ENCODE data around the gene RTKN.
A peak's percentile ranks its signal among the peaks of the same experiment; 100 is the strongest.
"Not testable (repeated sequence)": the region's sequence is repeated elsewhere in the genome, so short reads cannot be mapped to it uniquely, and the experiment has no call there.

RTKN gene

DNA sequence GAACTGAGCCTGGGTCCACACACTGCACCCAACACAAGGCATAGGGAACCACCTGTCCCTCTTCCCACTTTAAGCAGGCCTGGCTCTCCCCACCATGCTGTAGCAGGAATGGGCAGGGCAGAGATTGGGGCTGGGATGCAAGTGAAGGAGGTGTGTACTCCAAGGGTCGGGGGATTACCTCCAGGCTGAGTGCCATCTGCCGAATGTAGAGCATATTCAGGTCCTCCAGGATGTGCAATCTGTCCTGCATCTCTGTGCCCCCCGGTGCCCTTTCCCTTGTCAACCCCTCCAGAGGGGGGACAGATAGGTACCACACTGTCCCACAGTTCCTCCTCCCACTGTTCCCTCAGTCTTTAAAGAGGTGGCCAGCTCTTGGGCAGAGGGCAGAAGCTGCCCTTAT, 2.4 kb downstream of the RTKN start:
- DNase-seq (ENCODE audit: low read depth in 2 of 2) = no peak

- DNase-seq (ENCODE audit: low read depth in 2 of 2) = no peak
Observed at GRCh38 chr2:74438248-74438647, 3.5 kb downstream of the RTKN start.

DNA sequence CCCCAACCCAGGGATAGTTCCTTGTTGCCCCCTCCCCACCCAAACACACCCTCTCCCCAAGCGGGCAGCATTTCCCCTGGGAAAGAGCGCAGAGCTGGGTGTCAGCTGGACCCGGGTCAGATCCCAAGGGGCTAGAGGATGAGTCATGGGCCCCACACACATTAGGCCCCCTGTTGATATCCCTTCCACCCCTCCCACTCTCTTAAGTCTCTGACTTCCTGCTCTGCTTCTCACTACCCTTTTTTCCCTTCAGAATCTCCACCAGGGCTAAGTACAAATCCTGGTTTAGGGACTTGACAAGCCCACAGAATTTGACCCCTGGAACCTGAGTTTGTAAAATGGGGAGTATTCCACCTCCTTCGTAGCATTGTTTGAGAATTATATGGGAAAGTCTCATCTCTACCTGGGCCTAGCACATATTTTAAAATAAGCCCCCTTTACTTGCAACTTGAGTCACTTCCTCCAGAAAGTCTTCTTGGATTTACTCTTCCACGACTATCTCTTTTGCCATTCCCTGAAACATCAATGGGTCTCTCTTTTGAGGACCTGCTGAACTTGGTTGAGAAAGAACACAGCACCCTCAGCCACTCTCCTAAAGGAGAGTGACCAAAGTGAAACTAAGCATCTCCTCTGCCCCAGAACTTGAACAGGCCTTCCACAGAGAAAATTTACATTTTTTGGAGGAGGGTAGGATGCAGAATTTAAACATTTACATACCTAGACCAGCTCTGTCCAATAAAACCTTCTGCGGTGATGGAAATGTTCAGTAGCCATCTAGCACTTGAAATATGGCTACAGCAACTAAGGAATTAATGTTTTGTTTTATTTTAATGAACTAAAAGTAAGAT, 4.7 kb downstream of the RTKN start:
- DNase-seq (ENCODE audit: low read depth in 2 of 2) = no peak

- DNase-seq (ENCODE audit: low read depth in 2 of 2) = no peak
Observed at GRCh38 chr2:74436111-74436805, 5.5 kb downstream of the RTKN start.

DNA sequence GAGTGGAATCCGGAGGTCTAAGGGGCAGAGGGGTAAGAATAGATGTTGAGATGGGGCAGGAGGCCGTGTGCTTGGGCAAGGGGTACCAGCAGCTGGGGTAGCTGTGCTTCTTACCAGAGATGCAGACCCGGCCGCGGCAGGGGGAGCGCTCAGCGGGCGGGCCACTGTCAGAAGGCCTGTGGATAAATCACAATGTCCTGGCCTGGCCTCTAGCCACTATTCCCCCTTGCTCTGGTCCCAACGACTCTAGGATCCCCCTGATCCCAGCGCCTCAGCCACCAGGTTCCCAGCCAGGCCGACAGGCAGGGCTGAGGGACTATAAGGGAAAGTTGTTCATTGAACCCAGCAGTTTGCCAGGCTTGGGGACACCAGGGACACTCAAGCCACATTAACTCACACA, 11.2 kb downstream of the RTKN start:
- DNase-seq (ENCODE audit: low read depth in 2 of 2) = no peak

DNA sequence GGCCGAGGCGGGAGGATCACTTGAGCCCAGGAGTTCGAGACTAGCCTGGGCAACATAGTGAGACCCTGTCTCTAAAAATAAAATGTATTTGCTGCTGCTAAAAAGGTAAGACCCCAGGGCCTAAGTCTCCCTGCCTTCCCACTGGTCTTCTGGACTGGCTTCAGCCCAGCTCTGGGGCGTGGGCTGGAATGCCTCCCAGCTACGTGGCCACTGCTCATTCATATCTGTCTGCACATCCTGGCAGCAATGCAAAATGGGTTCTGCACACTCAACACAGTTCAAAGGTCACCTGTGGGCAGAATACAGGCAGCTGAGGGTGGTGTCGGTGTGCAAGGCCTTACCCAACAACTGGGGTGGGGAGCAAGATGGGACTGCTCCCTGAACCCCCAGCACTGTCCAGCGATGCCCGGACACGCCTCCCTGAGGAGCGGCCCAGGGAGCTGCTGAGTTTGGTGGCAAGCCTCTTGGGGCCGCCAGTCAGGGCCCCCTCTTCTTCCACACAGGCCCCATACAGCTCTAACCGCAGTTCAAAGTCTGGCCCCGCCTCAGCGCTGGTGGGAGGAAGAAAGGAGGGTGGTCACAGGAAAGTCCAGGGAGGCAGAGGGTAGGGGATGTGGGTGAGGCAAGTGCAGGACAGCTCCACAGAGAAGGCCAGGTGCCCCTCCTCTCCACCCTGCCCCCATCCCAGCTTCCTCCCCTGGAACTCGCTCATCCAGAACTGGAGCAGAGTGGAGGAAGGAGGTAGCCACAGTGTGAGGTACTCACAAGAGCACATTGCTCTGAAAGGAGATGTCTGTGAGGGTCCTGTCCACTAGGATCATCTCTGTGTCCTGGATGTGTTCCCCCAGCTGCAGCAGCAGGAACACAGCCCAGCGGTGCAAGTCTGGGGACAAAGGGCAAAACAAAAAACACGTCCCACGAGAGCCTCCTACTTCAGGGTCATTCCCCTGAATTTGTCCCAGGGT, 12.0 kb downstream of the RTKN start:
- DNase-seq (ENCODE audit: low read depth in 2 of 2) = no peak

- no peak for DNase-seq (ENCODE audit: low read depth in 2 of 2)
Observed at GRCh38 chr2:74428675-74429074, 13.1 kb downstream of the RTKN start.

DNA sequence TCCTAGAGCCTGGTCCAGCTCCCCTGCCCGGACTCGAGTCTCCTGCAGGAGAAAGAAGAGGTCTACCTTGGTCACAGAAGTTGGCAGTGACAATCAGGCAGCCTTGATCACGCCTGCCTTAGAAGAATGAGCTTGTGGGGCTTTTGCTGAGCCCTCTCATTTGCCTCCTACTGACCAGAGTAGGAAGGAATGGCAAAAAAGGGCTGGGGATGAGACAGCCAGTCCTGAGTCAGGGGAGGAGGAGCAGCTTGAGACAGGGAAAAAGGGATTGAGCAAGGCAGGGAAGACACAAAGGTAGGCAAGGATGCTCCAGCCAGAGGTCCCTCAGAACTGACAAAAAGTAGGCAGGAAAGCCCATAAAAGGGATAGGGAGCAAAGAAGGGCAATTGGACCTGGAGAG, 14.2 kb downstream of the RTKN start:
- DNase-seq (ENCODE audit: low read depth in 2 of 2) = no peak

DNA sequence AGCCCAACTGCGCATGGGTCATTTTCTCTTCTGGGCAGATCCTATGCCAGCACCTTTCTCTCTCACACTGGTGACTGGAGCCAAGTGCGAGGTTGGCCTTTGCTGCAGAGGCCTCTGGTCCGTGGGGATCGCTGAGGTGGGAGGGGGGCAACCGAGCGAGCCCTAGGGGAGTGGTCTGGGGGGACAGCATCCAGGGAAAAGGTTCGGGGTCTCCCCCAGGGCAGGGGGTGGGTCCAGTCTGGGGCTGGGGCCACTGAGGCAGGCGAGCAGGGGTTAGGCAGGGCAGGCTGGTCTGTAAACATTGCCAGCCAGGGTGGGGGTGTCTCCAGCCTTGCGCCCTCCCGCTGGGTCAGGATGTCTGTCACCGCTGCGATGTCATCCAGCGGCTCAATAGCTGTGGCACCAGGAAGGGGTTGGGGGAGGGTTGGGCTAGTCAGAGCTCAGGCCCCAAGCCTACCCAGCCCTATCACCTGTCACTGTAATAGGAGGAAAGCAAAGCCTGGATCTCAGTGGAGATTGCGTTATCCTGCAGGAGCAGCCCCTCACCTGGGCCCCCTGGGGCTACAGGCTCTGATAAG, 15.5 kb downstream of the RTKN start:
- no peak for DNase-seq (ENCODE audit: low read depth in 2 of 2)

GRCh38 chr2:74425523-74425922, 16.2 kb downstream of the RTKN start:
- no peak for DNase-seq (ENCODE audit: low read depth in 2 of 2)

DNA sequence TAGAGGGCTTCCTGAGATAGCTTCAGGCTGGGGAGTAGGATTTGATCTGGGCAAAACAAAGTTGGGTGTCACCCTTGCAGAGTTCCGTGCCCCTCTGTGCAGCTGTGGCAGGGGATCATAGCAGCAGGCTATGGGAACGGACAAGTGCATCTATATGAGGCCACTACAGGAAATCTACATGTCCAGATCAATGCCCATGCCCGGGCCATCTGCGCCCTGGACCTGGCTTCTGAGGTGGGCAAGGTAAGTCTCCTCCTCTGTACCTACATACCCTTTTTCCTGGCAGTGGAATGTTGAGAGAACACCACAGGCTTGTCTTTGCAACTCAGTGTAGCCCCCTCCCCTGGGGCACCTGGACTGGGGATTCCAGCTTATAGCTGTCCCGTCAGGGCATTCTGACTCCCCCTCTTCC, 16.7 kb downstream of the RTKN start:
- DNase-seq (ENCODE audit: low read depth in 2 of 2) = no peak

GRCh38 chr2:74424139-74424992, 17.4 kb downstream of the RTKN start:
- no peak for DNase-seq (ENCODE audit: low read depth in 2 of 2)

DNA sequence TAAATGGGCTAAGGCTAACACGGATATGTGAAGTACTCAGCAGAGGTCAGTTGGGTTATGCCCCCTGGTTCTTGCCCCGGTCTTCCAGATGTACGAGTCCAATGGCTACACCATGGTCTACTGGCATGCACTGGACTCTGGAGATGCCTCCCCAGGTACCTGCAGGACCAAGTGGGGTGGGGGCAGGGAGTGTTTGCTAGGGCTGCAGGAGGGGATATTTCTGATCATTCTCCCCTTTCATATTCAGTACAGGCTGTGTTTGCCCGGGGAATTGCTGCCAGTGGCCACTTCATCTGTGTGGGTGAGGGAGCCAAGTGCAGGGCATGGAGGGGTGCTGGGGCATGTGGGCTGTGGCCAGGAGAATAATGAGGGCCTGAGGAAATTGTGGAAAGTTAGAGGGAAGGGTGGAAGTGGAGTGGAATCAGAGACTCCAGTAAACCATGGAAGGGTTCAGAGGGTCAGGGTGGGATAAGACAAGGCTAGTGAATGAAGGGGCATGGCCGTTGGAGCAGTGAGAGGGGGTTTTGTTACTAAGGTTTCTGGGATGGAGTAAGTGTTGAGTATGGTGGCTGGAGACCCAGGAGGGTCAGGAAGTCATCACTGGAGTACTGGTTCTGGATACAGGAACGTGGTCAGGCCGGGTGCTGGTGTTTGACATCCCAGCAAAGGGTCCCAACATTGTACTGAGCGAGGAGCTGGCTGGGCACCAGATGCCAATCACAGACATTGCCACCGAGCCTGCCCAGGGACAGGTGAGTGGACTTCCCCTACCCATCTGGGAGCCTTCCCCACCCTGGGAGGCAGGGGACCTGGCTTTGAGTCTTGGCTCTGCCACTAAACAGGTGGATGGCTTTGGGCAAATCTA, 18.3 kb downstream of the RTKN start:
- no peak for DNase-seq (ENCODE audit: low read depth in 2 of 2)

GRCh38 chr2:74421221-74421870, 20.4 kb downstream of the RTKN start, which contains the start of the genes C2orf81 and WDR54:
Gene C2orf81 (minus strand): TSS chr2:74421619. CDS start chr2:74421560, 59 bp downstream.
Gene WDR54 (plus strand): TSS chr2:74421730. CDS start chr2:74422154, 424 bp downstream.
- DNase-seq (ENCODE audit: low read depth in 2 of 2) = peak; percentile 86 to 91

- DNase-seq (ENCODE audit: low read depth in 2 of 2) = not testable (repeated sequence)
Observed at GRCh38 chr2:74420443-74421103, 21.2 kb downstream of the RTKN start.

DNA sequence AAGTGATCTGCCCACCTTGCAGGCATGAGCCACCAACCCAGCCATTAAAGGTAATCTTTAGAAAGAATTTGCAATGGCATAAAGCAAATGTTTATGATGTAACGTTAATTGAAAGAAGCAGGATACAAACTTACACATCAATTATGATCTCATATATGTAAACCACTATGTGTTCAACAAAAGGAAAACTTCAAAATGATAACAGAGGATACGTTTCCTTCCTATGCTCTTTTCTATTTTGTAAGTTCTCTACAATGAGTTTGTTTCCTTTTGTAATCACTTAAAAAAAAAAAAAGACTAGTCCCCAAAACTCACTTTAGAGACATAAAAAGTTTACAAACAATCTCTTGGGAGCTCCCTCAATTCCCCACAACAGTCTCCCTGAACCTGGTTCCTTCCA, 21.7 kb downstream of the RTKN start:
- DNase-seq (ENCODE audit: low read depth in 2 of 2) = no peak

GRCh38 chr2:74419345-74419744, 22.4 kb downstream of the RTKN start:
- DNase-seq (ENCODE audit: low read depth in 2 of 2) = no peak

DNA sequence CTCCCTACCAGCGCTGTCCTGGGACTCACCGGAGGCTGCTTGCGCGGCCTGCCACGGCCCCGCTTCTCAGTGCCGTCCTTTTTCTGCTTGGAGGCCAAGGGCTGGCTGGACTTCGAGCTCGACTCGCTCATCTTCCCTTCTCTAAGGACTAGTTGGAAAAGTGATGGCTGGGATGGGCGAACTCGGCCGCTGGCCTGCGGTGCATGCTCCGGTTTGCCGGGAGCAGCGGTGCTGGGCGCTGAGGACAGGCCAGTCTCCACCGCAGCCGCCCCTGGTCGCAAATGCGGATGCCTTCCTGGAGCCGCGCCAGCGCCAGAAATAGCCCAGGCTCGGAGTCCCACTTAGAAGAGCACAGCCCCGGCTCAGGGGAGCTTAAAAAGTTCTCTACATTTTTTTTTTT, 23.4 kb downstream of the RTKN start:
- DNase-seq (ENCODE audit: low read depth in 2 of 2) = no peak

DNA sequence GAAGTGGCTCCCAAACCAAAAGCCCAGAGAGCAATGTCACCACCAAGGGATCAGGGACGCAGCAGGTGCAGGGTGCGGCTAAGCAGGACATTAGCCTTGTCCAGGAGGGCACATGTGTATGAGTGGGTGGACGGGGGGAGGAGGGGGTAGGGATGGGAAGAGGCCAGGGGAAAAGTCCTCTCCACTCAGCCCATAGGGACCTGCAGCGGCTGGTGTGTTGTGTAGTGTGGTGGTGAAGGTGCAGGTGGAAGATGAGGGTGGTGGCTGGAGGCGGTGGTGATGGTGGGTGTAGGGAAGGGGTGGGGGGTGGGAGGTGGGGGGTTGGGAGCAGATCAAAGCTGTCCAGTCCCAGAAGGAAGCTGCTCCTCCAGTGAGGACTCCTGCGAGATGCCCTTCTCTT, 24.0 kb downstream of the RTKN start:
- no peak for DNase-seq (ENCODE audit: low read depth in 2 of 2)

Measured in stimulated activated CD8-positive, alpha-beta memory T cell treated with anti-CD3 and anti-CD28 coated beads, Interleukin-15, amount 100 ng/mL, for 4 hours (primary cell).